Vagina (tissue), 2 donors: Measurements from ENCODE around the gene KPNB1. TPM values are rescaled to one million over a fixed set of nuclear protein-coding genes. Genes with fewer than 3 reads are reported as not detected.

Experiments
- DNase-seq, 2 donors: peaks; one replicate each; pipeline ENCODE4 v3.0.0-alpha.2; 2017; ENCODE audit errors: extremely low spot score in 2 of 2
- H3K27ac ChIP-seq: fragments of 200-600 bp; sonication (generic); one replicate; pipeline ENCODE4 v1.5.1; 2019
- H3K27me3 ChIP-seq: fragments of 200-600 bp; sonication (generic); one replicate; pipeline ENCODE4 v1.5.1; 2019
- H3K36me3 ChIP-seq, 2 donors: fragments of 200-600 bp; sonication (generic); one replicate each; pipeline ENCODE4 v1.5.1; 2017 to 2019
- H3K4me1 ChIP-seq: fragments of 200-600 bp; sonication (generic); one replicate; pipeline ENCODE4 v1.5.1; 2019
- H3K4me3 ChIP-seq, 2 donors: fragments of 200-600 bp; sonication (generic); 1 replicate in 1 of 2; 2 replicates in 1 of 2; pipeline ENCODE4 v1.5.1; 2016 to 2019
- H3K9me3 ChIP-seq: fragments of 200-600 bp; sonication (generic); one replicate; pipeline ENCODE4 v1.5.1; 2019
- CTCF ChIP-seq, 3 experiments: fragments of 450-650 bp in 2 of 3; fragments of 200-600 bp in 1 of 3; sonication (generic) in 1 of 3; IDR thresholded peaks; one replicate each; pipeline ENCODE4 v1.5.1; 2017 to 2019; ENCODE audit warnings: antibody characterized with exemption in 3 of 3, mild to moderate bottlenecking in 2 of 3, moderate library complexity in 2 of 3
- POLR2A ChIP-seq, 2 donors: fragments of 450-650 bp; IDR thresholded peaks; one replicate each; pipeline ENCODE4 v1.6.1; 2017; ENCODE audit warnings: antibody characterized with exemption in 2 of 2, mild to moderate bottlenecking in 2 of 2, moderate library complexity in 2 of 2
- POLR2AphosphoS5 ChIP-seq, 2 donors: sonication (generic); formaldehyde crosslinking; IDR thresholded peaks; one replicate each; pipeline ENCODE4 v1.9.0; 2017; ENCODE audit warnings: antibody characterized with exemption in 2 of 2, mild to moderate bottlenecking in 2 of 2, low read depth in 1 of 2; ENCODE audit not compliant: insufficient read depth in 1 of 2
- intact Hi-C: fragments of 100-400 bp; cut with DNase I; formaldehyde crosslinking; loops from one replicate; pipeline ENCODE4 v1.15.1; 2023
- total RNA-seq: library from RNA; depleted of rRNA; stranded (reverse); fragments of >200 nt; gene quantifications from one replicate; pipeline ENCODE4 v1.2.3, GENCODE V29; 2016

Gene KPNB1
- total RNA-seq, 1 donor from 2014 or later, result 157 TPM

- Histone ChIP-seq H3K36me3 (peaks cover 0 to 92% of the 10 kb centered on the region in 2 donors), H3K27me3 (no peaks in the 10 kb centered on the region), H3K9me3 (no peaks in the 10 kb centered on the region), H3K4me3 (no peak overlapping the region), H3K4me1 (no peaks in the 10 kb centered on the region), H3K27ac (no peak overlapping the region)
- intact Hi-C loops, result no loop called here
- no peak for DNase-seq
- no peak for TF ChIP-seq POLR2AphosphoS5 (IDR thresholded peaks at IDR 0.05; ENCODE audit: insufficient read depth in 1 of 2, low read depth in 1 of 2)
- peak in 1 of 3 experiments; percentile 7 for TF ChIP-seq CTCF (IDR thresholded peaks at IDR 0.05)
These were observed 14.9 kb downstream of the KPNB1 start for GRCh38 chr17:47664624-47664941.

DNA sequence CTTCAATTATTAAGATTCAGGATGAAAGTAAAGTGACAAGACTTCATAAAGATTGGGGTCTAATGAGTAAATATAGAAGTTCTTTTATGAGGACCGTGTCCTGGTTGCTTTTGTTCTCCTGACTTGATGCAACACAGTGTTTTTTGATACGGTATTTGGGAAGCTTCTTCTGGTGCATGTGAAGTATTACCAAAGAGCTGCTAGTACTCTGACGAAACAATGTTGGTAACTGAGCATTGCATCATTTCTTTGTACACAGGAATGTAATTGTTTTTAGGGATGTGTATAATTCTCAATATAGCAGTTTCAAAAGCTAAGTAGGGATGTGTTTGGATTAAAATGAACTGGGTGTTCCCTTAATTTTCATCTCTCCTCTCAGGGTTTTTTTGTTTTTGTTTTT lies 15.9 kb downstream of the KPNB1 start:
- Histone ChIP-seq H3K27me3 (no peaks in the 10 kb centered on the region), H3K36me3 (peaks cover 0 to 92% of the 10 kb centered on the region in 2 donors), H3K4me1 (no peaks in the 10 kb centered on the region), H3K27ac (no peak overlapping the region), H3K9me3 (no peaks in the 10 kb centered on the region), H3K4me3 (no peak overlapping the region)
- TF ChIP-seq POLR2AphosphoS5 (IDR thresholded peaks at IDR 0.05; ENCODE audit: insufficient read depth in 1 of 2, low read depth in 1 of 2), result no peak
- no peak for DNase-seq
- intact Hi-C loops, result no loop called here

- Histone ChIP-seq H3K9me3 (no peaks in the 10 kb centered on the region), H3K36me3 (peaks cover 0 to 93% of the 10 kb centered on the region in 2 donors), H3K27me3 (no peaks in the 10 kb centered on the region), H3K4me1 (no peaks in the 10 kb centered on the region), H3K27ac (no peak overlapping the region), H3K4me3 (no peak overlapping the region)
- TF ChIP-seq POLR2AphosphoS5 (IDR thresholded peaks at IDR 0.05; ENCODE audit: insufficient read depth in 1 of 2, low read depth in 1 of 2) (no peak), POLR2A (IDR thresholded peaks at IDR 0.05) (no peak), CTCF (IDR thresholded peaks at IDR 0.05) (no peak)
- intact Hi-C loops, result no loop called here
- no peak for DNase-seq
These were observed 19.4 kb downstream of the KPNB1 start for GRCh38 chr17:47669081-47669480.

GRCh38 chr17:47670064-47670463 lies 20.3 kb downstream of the KPNB1 start:
- H3K9me3 ChIP-seq, result no peaks in the 10 kb centered on the region
- H3K27me3 ChIP-seq, result no peaks in the 10 kb centered on the region
- no peak for TF ChIP-seq CTCF (IDR thresholded peaks at IDR 0.05)
- no peak for TF ChIP-seq POLR2AphosphoS5 (IDR thresholded peaks at IDR 0.05; ENCODE audit: insufficient read depth in 1 of 2, low read depth in 1 of 2)
- TF ChIP-seq POLR2A (IDR thresholded peaks at IDR 0.05), result no peak
- no peaks in the 10 kb centered on the region for H3K4me1 ChIP-seq
- intact Hi-C loops, result no loop called here
- H3K27ac ChIP-seq, result no peak overlapping the region
- DNase-seq, result no peak
- H3K4me3 ChIP-seq, result no peak overlapping the region
- H3K36me3 ChIP-seq, result peaks cover 0 to 95% of the 10 kb centered on the region in 2 donors

- no peak overlapping the region for H3K4me3 ChIP-seq
- DNase-seq, result no peak
- no peaks in the 10 kb centered on the region for H3K9me3 ChIP-seq
- no peaks in the 10 kb centered on the region for H3K27me3 ChIP-seq
- no peaks in the 10 kb centered on the region for H3K4me1 ChIP-seq
- intact Hi-C loops, result no loop called here
- H3K36me3 ChIP-seq, result peaks cover 0 to 99% of the 10 kb centered on the region in 2 donors
- TF ChIP-seq POLR2A (IDR thresholded peaks at IDR 0.05) (no peak), POLR2AphosphoS5 (IDR thresholded peaks at IDR 0.05; ENCODE audit: insufficient read depth in 1 of 2, low read depth in 1 of 2) (no peak), CTCF (IDR thresholded peaks at IDR 0.05) (no peak)
- no peak overlapping the region for H3K27ac ChIP-seq
These were observed 24.8 kb downstream of the KPNB1 start for GRCh38 chr17:47674499-47674898.
